H1 (cell line): ENCODE results near the gene SYT13. TPM values are rescaled to one million over a fixed set of nuclear protein-coding genes. Genes with fewer than 3 reads are reported as not detected.
A peak's percentile ranks its signal among the peaks of the same experiment; 100 is the strongest.

Source experiments
- CTCF ChIA-PET: fragments of 300-600 bp; sonication (Branson Sonifier 250); formaldehyde crosslinking; loops from one replicate; lab custom pipeline; 2021; ENCODE audit not compliant: partially characterized antibody; lab: Charles Lee
- POLR2A ChIA-PET: fragments of 300-600 bp; sonication (Branson Sonifier 250); formaldehyde crosslinking; loops from one replicate; lab custom pipeline; 2021; ENCODE audit warnings: inconsistent platforms; ENCODE audit not compliant: partially characterized antibody; lab: Charles Lee
- DNase-seq, 2 experiments: peaks; one replicate each; pipeline versions ENCODE4 v3.0.0 to v3.0.0-alpha.2; 2010 to 2022; ENCODE audit warnings: low spot score in 2 of 2, low read depth in 1 of 2, mixed read lengths in 1 of 2
- FAIRE-seq: peaks from 2 replicates; lab custom pipeline; 2011; peaks lifted over from hg19 to GRCh38; lab: Jason Lieb, UNC
- H2AFZ ChIP-seq: 2 replicates; pipeline ENCODE4 v1.8.1; 2012; ENCODE audit warnings: low read length, inconsistent platforms
- H2AK5ac ChIP-seq: 2 replicates; pipeline ENCODE4 v1.6.1; 2013; ENCODE audit warnings: low read depth, low read length
- H2BK120ac ChIP-seq: replicated peaks from 2 replicates; pipeline ENCODE3; 2013; ENCODE audit warnings: low read depth, low read length, inconsistent platforms
- H2BK12ac ChIP-seq: 2 replicates; pipeline ENCODE4 v1.6.1; 2013; ENCODE audit warnings: low read depth, low read length
- H2BK15ac ChIP-seq: 2 replicates; pipeline ENCODE4 v1.6.1; 2013; ENCODE audit warnings: low read length
- H2BK20ac ChIP-seq: 2 replicates; pipeline ENCODE4 v1.6.1; 2013; ENCODE audit warnings: low read length
- H2BK5ac ChIP-seq: 2 replicates; pipeline ENCODE4 v1.6.1; 2013; ENCODE audit warnings: low read depth, low read length
- H3K14ac ChIP-seq: 2 replicates; pipeline ENCODE4 v1.6.1; 2013; ENCODE audit warnings: inconsistent platforms; ENCODE audit not compliant: insufficient read length
- H3K18ac ChIP-seq: 2 replicates; pipeline ENCODE4 v1.6.1; 2013; ENCODE audit warnings: low read length; ENCODE audit errors: extremely low read depth
- H3K23ac ChIP-seq: 2 replicates; pipeline ENCODE4 v1.6.1; 2013; ENCODE audit warnings: inconsistent platforms; ENCODE audit not compliant: insufficient read length
- H3K23me2 ChIP-seq: 2 replicates; pipeline ENCODE4 v1.6.1; 2013; ENCODE audit warnings: low read depth, low read length
- H3K27ac ChIP-seq: 2 replicates; pipeline ENCODE4 v1.6.1; 2011; ENCODE audit warnings: low read depth, low read length, inconsistent platforms
- H3K27me3 ChIP-seq, 4 experiments: replicated peaks in 1 of 4; 1 replicate in 1 of 4; 2 replicates in 3 of 4; pipeline versions ENCODE4 v1.6.1 to v1.8.1; 2011 to 2013; ENCODE audit warnings: low read length in 3 of 4, mild to moderate bottlenecking in 3 of 4, inconsistent platforms in 2 of 4, mixed read lengths in 2 of 4, moderate library complexity in 1 of 4; ENCODE audit not compliant: control insufficient read depth in 3 of 4, insufficient read depth in 3 of 4; ENCODE audit errors: extremely low read depth in 1 of 4
- H3K36me3 ChIP-seq, 4 experiments: 2 replicates each; pipeline versions ENCODE4 v1.6.1 to v1.8.1; 2011 to 2013; ENCODE audit warnings: mild to moderate bottlenecking in 4 of 4, low read length in 3 of 4, moderate library complexity in 2 of 4, control low read depth in 1 of 4, inconsistent platforms in 1 of 4; ENCODE audit not compliant: insufficient read depth in 4 of 4, control insufficient read depth in 2 of 4
- H3K4ac ChIP-seq: replicated peaks from 2 replicates; pipeline ENCODE3; 2013; ENCODE audit warnings: low read length, low read depth, mixed read lengths, inconsistent platforms; ENCODE audit not compliant: insufficient read length
- H3K4me1 ChIP-seq, 4 experiments: replicated peaks in 1 of 4; 1 replicate in 1 of 4; 2 replicates in 3 of 4; pipeline versions ENCODE4 v1.6.1 to v1.8.1; 2011 to 2013; ENCODE audit warnings: low read length in 3 of 4, inconsistent platforms in 2 of 4, mixed read lengths in 1 of 4; ENCODE audit not compliant: insufficient read depth in 4 of 4, control insufficient read depth in 3 of 4
- H3K4me2 ChIP-seq, 2 experiments: 2 replicates each; pipeline versions ENCODE4 v1.6.1 to v1.8.1; 2011 to 2013; ENCODE audit warnings: low read depth in 2 of 2, low read length in 2 of 2, control low read depth in 1 of 2, inconsistent platforms in 1 of 2, mild to moderate bottlenecking in 1 of 2; ENCODE audit not compliant: insufficient read depth in 1 of 2
- H3K4me3 ChIP-seq, 4 experiments: fragments of 200-600, 300-600 bp in 1 of 4; sonication (generic), shearing (Covaris generic), sonication (Bioruptor Twin) in 1 of 4; 2 replicates each; pipeline versions ENCODE4 v1.5.1 to v1.8.1; 2011 to 2016; ENCODE audit warnings: low read length in 4 of 4, low read depth in 3 of 4, control low read depth in 2 of 4, inconsistent platforms in 2 of 4, mild to moderate bottlenecking in 2 of 4, mixed read lengths in 1 of 4, moderate library complexity in 1 of 4; ENCODE audit not compliant: insufficient read depth in 2 of 4; ENCODE audit errors: extremely low read depth in 1 of 4
- H3K56ac ChIP-seq: replicated peaks from 2 replicates; pipeline ENCODE3; 2013; ENCODE audit warnings: low read depth, mild to moderate bottlenecking, mixed read lengths, low read length, inconsistent platforms; ENCODE audit not compliant: insufficient read length
- H3K79me1 ChIP-seq: 2 replicates; pipeline ENCODE4 v1.6.1; 2013; ENCODE audit warnings: low read depth, low read length, control low read depth
- H3K79me2 ChIP-seq, 2 experiments: 2 replicates each; pipeline versions ENCODE4 v1.6.1 to v1.8.1; 2012 to 2013; ENCODE audit warnings: low read length in 2 of 2, mild to moderate bottlenecking in 2 of 2, inconsistent platforms in 1 of 2; ENCODE audit not compliant: insufficient read depth in 2 of 2, control insufficient read depth in 1 of 2
- H3K9ac ChIP-seq, 4 experiments: replicated peaks in 1 of 4; 1 replicate in 1 of 4; 2 replicates in 3 of 4; pipeline versions ENCODE4 v1.6.1 to v1.8.1; 2011 to 2013; ENCODE audit warnings: low read depth in 3 of 4, low read length in 3 of 4, control low read depth in 2 of 4, mild to moderate bottlenecking in 2 of 4, moderate library complexity in 2 of 4, inconsistent platforms in 1 of 4; ENCODE audit errors: extremely low read depth in 1 of 4
- H3K9me3 ChIP-seq, 2 experiments: 2 replicates each; pipeline versions ENCODE4 v1.6.1 to v1.8.1; 2012 to 2013; ENCODE audit warnings: mild to moderate bottlenecking in 2 of 2, moderate library complexity in 2 of 2, control low read depth in 1 of 2, inconsistent platforms in 1 of 2, low read depth in 1 of 2, low read length in 1 of 2, mixed read lengths in 1 of 2; ENCODE audit not compliant: insufficient read depth in 2 of 2
- H4K20me1 ChIP-seq, 2 experiments: replicated peaks in 1 of 2; 2 replicates each; pipeline versions ENCODE3 to v1.8.1; 2011 to 2013; ENCODE audit warnings: inconsistent platforms in 2 of 2, low read length in 2 of 2, mild to moderate bottlenecking in 1 of 2; ENCODE audit not compliant: insufficient read depth in 2 of 2, control insufficient read depth in 1 of 2
- H4K5ac ChIP-seq: 2 replicates; pipeline ENCODE4 v1.6.1; 2013; ENCODE audit warnings: low read length, low read depth, mixed read lengths, inconsistent platforms; ENCODE audit not compliant: insufficient read length
- H4K8ac ChIP-seq: 2 replicates; pipeline ENCODE4 v1.8.0; 2013; ENCODE audit warnings: mild to moderate bottlenecking, moderate library complexity, low read length, inconsistent platforms; ENCODE audit not compliant: insufficient read depth; ENCODE audit errors: extremely low read depth
- H4K91ac ChIP-seq: replicated peaks from 2 replicates; pipeline ENCODE3; 2013; ENCODE audit warnings: low read length, mixed read lengths, inconsistent platforms; ENCODE audit not compliant: insufficient read length
- ASH2L ChIP-seq: fragments of 200-600, 300-600 bp; sonication (generic); IDR thresholded peaks from one replicate; pipeline ENCODE4 v1.7.1; 2017; ENCODE audit warnings: low read length
- BACH1 ChIP-seq: IDR thresholded peaks from 2 replicates; pipeline ENCODE4 v1.6.1; 2012; ENCODE audit warnings: low read length, improper control_type of control experiment
- BCL11A ChIP-seq, 2 experiments: IDR thresholded peaks; one replicate each; pipeline ENCODE4 v1.6.1; 2011; ENCODE audit warnings: low read depth in 2 of 2, low read length in 2 of 2, mild to moderate bottlenecking in 2 of 2
- EP300 ChIP-seq, 2 experiments: IDR thresholded peaks; 1 replicate in 1 of 2; 2 replicates in 1 of 2; pipeline ENCODE4 v1.6.1; 2011 to 2012; ENCODE audit warnings: low read depth in 2 of 2, low read length in 2 of 2, mild to moderate bottlenecking in 2 of 2, borderline replicate concordance in 1 of 2, inconsistent platforms in 1 of 2, moderate library complexity in 1 of 2
- FOSL1 ChIP-seq: IDR thresholded peaks from 2 replicates; pipeline ENCODE4 v1.6.1; 2011; ENCODE audit warnings: mild to moderate bottlenecking, low read depth, low read length, moderate library complexity; ENCODE audit not compliant: insufficient read depth
- GABPA ChIP-seq: IDR thresholded peaks from 2 replicates; pipeline ENCODE4 v1.6.1; 2011; ENCODE audit warnings: mild to moderate bottlenecking, low read length, moderate library complexity, borderline replicate concordance; ENCODE audit not compliant: insufficient read depth
- JUN ChIP-seq: IDR thresholded peaks from 2 replicates; pipeline ENCODE4 v1.6.1; 2011; ENCODE audit warnings: low read depth, mild to moderate bottlenecking, improper control_type of control experiment, low read length
- RBBP5 ChIP-seq: IDR thresholded peaks from 2 replicates; pipeline ENCODE4 v1.7.1; 2012; ENCODE audit warnings: low read depth, mild to moderate bottlenecking, inconsistent platforms, low read length, moderate library complexity, borderline replicate concordance
- SIRT6 ChIP-seq: IDR thresholded peaks from one replicate; pipeline ENCODE4 v1.7.1; 2012; ENCODE audit warnings: low read length, inconsistent platforms
- SRF ChIP-seq: IDR thresholded peaks from 2 replicates; pipeline ENCODE4 v1.6.1; 2011; ENCODE audit warnings: mild to moderate bottlenecking, low read depth, low read length, moderate library complexity
- TAF1 ChIP-seq: IDR thresholded peaks from 2 replicates; pipeline ENCODE4 v1.6.1; 2011; ENCODE audit warnings: mild to moderate bottlenecking, low read depth, low read length
- ZNF274 ChIP-seq: IDR thresholded peaks from 2 replicates; pipeline ENCODE4 v1.7.0; 2012; ENCODE audit warnings: low read length, borderline replicate concordance; ENCODE audit errors: extremely low read depth
- WGBS, 2 experiments: shearing (Covaris generic) in 1 of 2; methylation state at CpG; one replicate each; pipeline versions ENCODE4 v1.1.6 to v1.1.7; 2013 to 2015; ENCODE audit warnings: low lambda C conversion rate in 2 of 2, mixed read lengths in 2 of 2, inconsistent platforms in 1 of 2, low coverage in 1 of 2, missing lambda C conversion rate in 1 of 2; ENCODE audit not compliant: insufficient replicate concordance in 2 of 2, insufficient coverage in 1 of 2, insufficient read length in 1 of 2; ENCODE audit errors: extremely low coverage in 1 of 2, missing lambda C conversion rate in 1 of 2; 5-methylcytosine and 5-hydroxymethylcytosine counted together
- polyA plus RNA-seq, 7 experiments: library from polyadenylated mRNA; depleted of rRNA in 3 of 7; stranded (reverse) in 5 of 7; unstranded in 2 of 7; fragments of >200 nt in 5 of 7; fragments of 200-250 nt in 2 of 7; gene quantifications; 1 replicate in 5 of 7; 2 replicates in 1 of 7; 4 replicates in 1 of 7; pipeline versions ENCODE4 v1.2.1 to v1.2.3, GENCODE V29; 2011 to 2013; ENCODE audit warnings: missing spikeins in 2 of 7, mixed read lengths in 2 of 7
- total RNA-seq: library from RNA; stranded (reverse); fragmentation: NEBNext Ultra II Directional; extraction: Animal tissue kit (Norgen Biotek cat#: 25700); gene quantifications from 2 replicates; pipeline ENCODE4 v1.2.1, GENCODE V29; 2021
- TF ChIP-seq, protein P1 (sequence below): IDR thresholded peaks from 2 replicates; pipeline ENCODE4 v1.6.1; 2012; ENCODE audit warnings: low read length, inconsistent platforms

SYT13 gene
- total and polyA plus RNA-seq, 2 of the 8 experiments (the other 6 are each of a cell fraction or from before 2014, with no cell fraction given) = 4.8 to 13.2 TPM

DNA sequence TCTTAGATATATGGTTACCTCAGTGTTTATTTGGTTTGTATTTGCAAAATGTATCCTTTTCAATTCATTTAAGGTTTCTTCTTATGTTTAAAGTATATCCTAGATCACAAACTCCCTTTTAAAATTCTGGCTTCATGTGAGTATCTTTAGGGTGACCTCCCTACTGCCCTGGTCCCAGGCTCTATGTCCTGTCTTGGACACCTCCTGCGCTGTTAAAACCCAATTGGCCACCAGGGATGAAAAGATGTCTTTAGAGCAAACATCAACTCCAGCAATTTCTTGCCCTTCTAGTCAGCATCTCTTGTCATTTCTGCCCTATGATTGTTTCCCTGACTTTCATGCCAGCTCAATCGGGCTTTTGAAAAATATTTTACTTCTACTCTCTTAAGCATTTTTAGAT, 28.8 kb upstream of the SYT13 start:
- H3K27me3 ChIP-seq = no peaks in the 10 kb centered on the region; a peak in 1 of 7 replicates
- no peaks in the 10 kb centered on the region for H3K79me2 ChIP-seq
- H3K14ac ChIP-seq = no peak overlapping the region
- H3K4ac ChIP-seq = no peak overlapping the region
- no peak overlapping the region for H4K91ac ChIP-seq
- no peaks in the 10 kb centered on the region for H3K23me2 ChIP-seq
- peak in 1 of 2 experiments; percentile 19 for DNase-seq
- POLR2A ChIA-PET = no interaction called here
- no peak overlapping the region for H2AFZ ChIP-seq
- H3K79me1 ChIP-seq = no peaks in the 10 kb centered on the region
- no peak overlapping the region for H3K9ac ChIP-seq
- peak; percentile 36 for FAIRE-seq
- H3K23ac ChIP-seq = no peak overlapping the region
- no peak overlapping the region for H2BK12ac ChIP-seq
- no peak overlapping the region for H3K27ac ChIP-seq
- H2BK120ac ChIP-seq = no peak overlapping the region
- no peaks in the 10 kb centered on the region for H3K4me1 ChIP-seq
- CTCF ChIA-PET = interaction anchor here (1.0 kb wide), 1 partner anchor 69 kb away, joined by 3 read pairs; no protein-coding TSS in a partner anchor
- H3K4me3 ChIP-seq = no peak overlapping the region
- H3K18ac ChIP-seq = no peak overlapping the region
- H4K8ac ChIP-seq = no peak overlapping the region
- no peak overlapping the region for H3K4me2 ChIP-seq
- no peak overlapping the region for H2BK20ac ChIP-seq
- 91% methylated on average over 2 of the region's 2 CpGs; no CpG with 5 or more reads in 1 of the 2 experiments for WGBS, 2 experiments
- no peak overlapping the region for H2AK5ac ChIP-seq
- no peak overlapping the region for H4K5ac ChIP-seq
- H3K56ac ChIP-seq = no peak overlapping the region
- H4K20me1 ChIP-seq = no peaks in the 10 kb centered on the region
- H3K36me3 ChIP-seq = no peaks in the 10 kb centered on the region
- no peaks in the 10 kb centered on the region for H3K9me3 ChIP-seq
- TF ChIP-seq ASH2L (no peak), BACH1 (no peak), FOSL1 (no peak), TAF1 (no peak), BCL11A (IDR thresholded peaks at IDR 0.05; ENCODE audit: low read depth in 2 of 2, low read length in 2 of 2) (no peak), EP300 (IDR thresholded peaks at IDR 0.05; ENCODE audit: borderline replicate concordance in 1 of 2, low read depth in 2 of 2, low read length in 2 of 2) (no peak), SIRT6 (no peak), JUN (no peak), SRF (no peak), GABPA (no peak), RBBP5 (no peak), ZNF274 (no peak)
- TF ChIP-seq, protein P1, sequence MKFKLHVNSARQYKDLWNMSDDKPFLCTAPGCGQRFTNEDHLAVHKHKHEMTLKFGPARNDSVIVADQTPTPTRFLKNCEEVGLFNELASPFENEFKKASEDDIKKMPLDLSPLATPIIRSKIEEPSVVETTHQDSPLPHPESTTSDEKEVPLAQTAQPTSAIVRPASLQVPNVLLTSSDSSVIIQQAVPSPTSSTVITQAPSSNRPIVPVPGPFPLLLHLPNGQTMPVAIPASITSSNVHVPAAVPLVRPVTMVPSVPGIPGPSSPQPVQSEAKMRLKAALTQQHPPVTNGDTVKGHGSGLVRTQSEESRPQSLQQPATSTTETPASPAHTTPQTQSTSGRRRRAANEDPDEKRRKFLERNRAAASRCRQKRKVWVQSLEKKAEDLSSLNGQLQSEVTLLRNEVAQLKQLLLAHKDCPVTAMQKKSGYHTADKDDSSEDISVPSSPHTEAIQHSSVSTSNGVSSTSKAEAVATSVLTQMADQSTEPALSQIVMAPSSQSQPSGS = no peak
- no peak overlapping the region for H2BK5ac ChIP-seq
- no peak overlapping the region for H2BK15ac ChIP-seq
